ENCODE measurements around the gene SGCD.

The SGCD gene

GRCh38 chr5:156531199-156531598 lies 204.2 kb downstream of the SGCD start:
- H3K36me3 ChIP-seq (ENCODE audit: control insufficient read depth, insufficient read depth, low read length) = no peaks in the 10 kb centered on the region
- WGBS, 2 experiments (ENCODE audit: insufficient coverage in 2 of 2) = 92% methylated on average over 2 of the region's 2 CpGs; no CpG with 5 or more reads in 1 of the 2 experiments
- H3K4me1 ChIP-seq (ENCODE audit: control insufficient read depth, insufficient read depth, low read length, poor library complexity, severe bottlenecking) = no peaks in the 10 kb centered on the region
- no peak overlapping the region for H3K4me3 ChIP-seq (ENCODE audit: extremely low read depth, insufficient read depth, low read length, poor library complexity, severe bottlenecking)
- H3K9me3 ChIP-seq (ENCODE audit: control insufficient read depth, low read length) = no peaks in the 10 kb centered on the region
- H3K27ac ChIP-seq (ENCODE audit: low read depth, low read length, severe bottlenecking) = no peak overlapping the region

- Histone ChIP-seq H3K9me3 (ENCODE audit: control insufficient read depth, low read length) (no peaks in the 10 kb centered on the region), H3K4me3 (ENCODE audit: extremely low read depth, insufficient read depth, low read length, poor library complexity, severe bottlenecking) (no peak overlapping the region), H3K27ac (ENCODE audit: low read depth, low read length, severe bottlenecking) (no peak overlapping the region), H3K36me3 (ENCODE audit: control insufficient read depth, insufficient read depth, low read length) (no peaks in the 10 kb centered on the region), H3K4me1 (ENCODE audit: control insufficient read depth, insufficient read depth, low read length, poor library complexity, severe bottlenecking) (no peaks in the 10 kb centered on the region)
- WGBS, 2 experiments (ENCODE audit: insufficient coverage in 2 of 2) = 86 to 97% methylated on average over 3 of the region's 4 CpGs
These were observed 206.0 kb downstream of the SGCD start for GRCh38 chr5:156532921-156533320.

- 64 to 85% methylated on average over 2 of the region's 2 CpGs for WGBS, 2 experiments (ENCODE audit: insufficient coverage in 2 of 2)
- H3K27ac ChIP-seq (ENCODE audit: low read depth, low read length, severe bottlenecking) = no peak overlapping the region
These were observed 207.1 kb downstream of the SGCD start for GRCh38 chr5:156534085-156534484.

GRCh38 chr5:156534906-156535485 lies 208.0 kb downstream of the SGCD start:
- Histone ChIP-seq H3K27ac (ENCODE audit: low read depth, low read length, severe bottlenecking) (no peak overlapping the region), H3K4me3 (ENCODE audit: extremely low read depth, insufficient read depth, low read length, poor library complexity, severe bottlenecking) (no peak overlapping the region), H3K36me3 (ENCODE audit: control insufficient read depth, insufficient read depth, low read length) (no peaks in the 10 kb centered on the region), H3K4me1 (ENCODE audit: control insufficient read depth, insufficient read depth, low read length, poor library complexity, severe bottlenecking) (no peaks in the 10 kb centered on the region), H3K9me3 (ENCODE audit: control insufficient read depth, low read length) (no peaks in the 10 kb centered on the region)
- no CpG with 5 or more reads among the region's 2 CpGs for WGBS, 2 experiments (ENCODE audit: insufficient coverage in 2 of 2)

More at GRCh38 chr5:156534085-156534484, 207.1 kb downstream of the SGCD start:
- H3K4me1 ChIP-seq (ENCODE audit: control insufficient read depth, insufficient read depth, low read length, poor library complexity, severe bottlenecking) = no peaks in the 10 kb centered on the region
- no peaks in the 10 kb centered on the region for H3K36me3 ChIP-seq (ENCODE audit: control insufficient read depth, insufficient read depth, low read length)
- no peak overlapping the region for H3K4me3 ChIP-seq (ENCODE audit: extremely low read depth, insufficient read depth, low read length, poor library complexity, severe bottlenecking)
- no peaks in the 10 kb centered on the region for H3K9me3 ChIP-seq (ENCODE audit: control insufficient read depth, low read length)

GRCh38 chr5:156540491-156540890 lies 213.5 kb downstream of the SGCD start:
- Histone ChIP-seq H3K4me1 (ENCODE audit: control insufficient read depth, insufficient read depth, low read length, poor library complexity, severe bottlenecking) (no peaks in the 10 kb centered on the region), H3K36me3 (ENCODE audit: control insufficient read depth, insufficient read depth, low read length) (no peaks in the 10 kb centered on the region), H3K27ac (ENCODE audit: low read depth, low read length, severe bottlenecking) (no peak overlapping the region), H3K9me3 (ENCODE audit: control insufficient read depth, low read length) (no peaks in the 10 kb centered on the region), H3K4me3 (ENCODE audit: extremely low read depth, insufficient read depth, low read length, poor library complexity, severe bottlenecking) (no peak overlapping the region)
- WGBS, 2 experiments (ENCODE audit: insufficient coverage in 2 of 2) = 76% methylated on average over 2 of the region's 3 CpGs; no CpG with 5 or more reads in 1 of the 2 experiments

GRCh38 chr5:156541582-156541981 lies 214.6 kb downstream of the SGCD start:
- H3K36me3 ChIP-seq (ENCODE audit: control insufficient read depth, insufficient read depth, low read length) = no peaks in the 10 kb centered on the region
- no peak overlapping the region for H3K4me3 ChIP-seq (ENCODE audit: extremely low read depth, insufficient read depth, low read length, poor library complexity, severe bottlenecking)
- H3K27ac ChIP-seq (ENCODE audit: low read depth, low read length, severe bottlenecking) = no peak overlapping the region
- no peaks in the 10 kb centered on the region for H3K4me1 ChIP-seq (ENCODE audit: control insufficient read depth, insufficient read depth, low read length, poor library complexity, severe bottlenecking)
- no CpG with 5 or more reads among the region's 2 CpGs for WGBS, 2 experiments (ENCODE audit: insufficient coverage in 2 of 2)
- H3K9me3 ChIP-seq (ENCODE audit: control insufficient read depth, low read length) = no peaks in the 10 kb centered on the region

- Histone ChIP-seq H3K4me3 (ENCODE audit: extremely low read depth, insufficient read depth, low read length, poor library complexity, severe bottlenecking) (no peak overlapping the region), H3K9me3 (ENCODE audit: control insufficient read depth, low read length) (no peaks in the 10 kb centered on the region), H3K4me1 (ENCODE audit: control insufficient read depth, insufficient read depth, low read length, poor library complexity, severe bottlenecking) (no peaks in the 10 kb centered on the region), H3K27ac (ENCODE audit: low read depth, low read length, severe bottlenecking) (no peak overlapping the region), H3K36me3 (ENCODE audit: control insufficient read depth, insufficient read depth, low read length) (no peaks in the 10 kb centered on the region)
- WGBS, 2 experiments (ENCODE audit: insufficient coverage in 2 of 2) = 88 to 100% methylated on average over 1 to 2 of the region's 5 CpGs
These were observed 216.6 kb downstream of the SGCD start for GRCh38 chr5:156543348-156544145.

GRCh38 chr5:156552855-156553358 lies 225.9 kb downstream of the SGCD start:
- H3K27ac ChIP-seq (ENCODE audit: low read depth, low read length, severe bottlenecking) = no peak overlapping the region
- H3K4me3 ChIP-seq (ENCODE audit: extremely low read depth, insufficient read depth, low read length, poor library complexity, severe bottlenecking) = no peak overlapping the region
- no peaks in the 10 kb centered on the region for H3K4me1 ChIP-seq (ENCODE audit: control insufficient read depth, insufficient read depth, low read length, poor library complexity, severe bottlenecking)
- WGBS, 2 experiments (ENCODE audit: insufficient coverage in 2 of 2) = 80 to 83% methylated on average over 2 to 3 of the region's 3 CpGs
- no peaks in the 10 kb centered on the region for H3K36me3 ChIP-seq (ENCODE audit: control insufficient read depth, insufficient read depth, low read length)
- no peaks in the 10 kb centered on the region for H3K9me3 ChIP-seq (ENCODE audit: control insufficient read depth, low read length)

GRCh38 chr5:156556666-156557406 lies 229.9 kb downstream of the SGCD start:
- no peaks in the 10 kb centered on the region for H3K9me3 ChIP-seq (ENCODE audit: control insufficient read depth, low read length)
- H3K4me1 ChIP-seq (ENCODE audit: control insufficient read depth, insufficient read depth, low read length, poor library complexity, severe bottlenecking) = no peaks in the 10 kb centered on the region
- no peaks in the 10 kb centered on the region for H3K36me3 ChIP-seq (ENCODE audit: control insufficient read depth, insufficient read depth, low read length)
- no CpG with 5 or more reads among the region's 1 CpG for WGBS, 2 experiments (ENCODE audit: insufficient coverage in 2 of 2)
- no peak overlapping the region for H3K27ac ChIP-seq (ENCODE audit: low read depth, low read length, severe bottlenecking)
- no peak overlapping the region for H3K4me3 ChIP-seq (ENCODE audit: extremely low read depth, insufficient read depth, low read length, poor library complexity, severe bottlenecking)

GRCh38 chr5:156560002-156560401 lies 233.0 kb downstream of the SGCD start:
- Histone ChIP-seq H3K4me3 (ENCODE audit: extremely low read depth, insufficient read depth, low read length, poor library complexity, severe bottlenecking) (no peak overlapping the region), H3K36me3 (ENCODE audit: control insufficient read depth, insufficient read depth, low read length) (no peaks in the 10 kb centered on the region), H3K9me3 (ENCODE audit: control insufficient read depth, low read length) (no peaks in the 10 kb centered on the region), H3K4me1 (ENCODE audit: control insufficient read depth, insufficient read depth, low read length, poor library complexity, severe bottlenecking) (no peaks in the 10 kb centered on the region), H3K27ac (ENCODE audit: low read depth, low read length, severe bottlenecking) (no peak overlapping the region)
- no CpG with 5 or more reads among the region's 2 CpGs for WGBS, 2 experiments (ENCODE audit: insufficient coverage in 2 of 2)

All from mesodermal cell (in vitro differentiated cells).